Left hindlimb (tissue), 1 donor: ENCODE data around the gene NR6A1.
A peak's percentile ranks its signal among the peaks of the same experiment; 100 is the strongest.

Experiments used
- DNase-seq: peaks from one replicate; pipeline ENCODE4 v3.0.0-alpha.2; 2018

The NR6A1 gene

GRCh38 chr9:124721109-124721906 is 49.8 kb downstream of the NR6A1 start:
- no peak for DNase-seq

DNA sequence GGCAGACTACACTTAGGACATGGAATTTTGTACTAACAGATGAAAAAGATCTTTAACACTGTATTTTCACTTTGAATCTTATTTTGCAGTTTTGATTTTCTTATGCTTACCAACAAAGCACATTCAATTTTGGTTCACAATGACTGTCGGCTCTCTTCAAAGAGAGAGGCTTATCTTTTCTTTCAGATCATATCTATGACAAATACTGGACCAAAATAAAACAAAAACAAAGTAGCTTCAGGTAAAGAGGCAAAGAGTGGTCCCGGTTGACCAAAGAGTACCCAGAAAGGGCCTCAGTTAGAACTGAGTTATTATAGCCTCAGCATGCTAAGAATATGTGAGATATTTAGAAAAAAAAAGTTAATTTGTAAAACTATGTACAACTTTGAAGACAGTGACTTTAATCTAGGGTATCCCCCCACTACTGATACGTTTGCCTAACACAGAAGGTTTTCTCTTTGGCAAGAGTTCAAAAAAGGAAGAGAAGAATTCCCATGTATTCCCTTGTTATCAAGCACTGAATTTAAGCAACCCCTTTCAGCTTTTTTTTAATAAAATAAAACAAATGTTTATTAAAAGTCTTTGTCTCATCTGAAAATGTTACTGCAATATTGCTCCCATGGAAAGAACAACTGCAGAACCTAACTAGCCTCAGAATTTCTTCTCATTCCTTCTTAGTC is 50.5 kb downstream of the NR6A1 start:
- no peak for DNase-seq

DNA sequence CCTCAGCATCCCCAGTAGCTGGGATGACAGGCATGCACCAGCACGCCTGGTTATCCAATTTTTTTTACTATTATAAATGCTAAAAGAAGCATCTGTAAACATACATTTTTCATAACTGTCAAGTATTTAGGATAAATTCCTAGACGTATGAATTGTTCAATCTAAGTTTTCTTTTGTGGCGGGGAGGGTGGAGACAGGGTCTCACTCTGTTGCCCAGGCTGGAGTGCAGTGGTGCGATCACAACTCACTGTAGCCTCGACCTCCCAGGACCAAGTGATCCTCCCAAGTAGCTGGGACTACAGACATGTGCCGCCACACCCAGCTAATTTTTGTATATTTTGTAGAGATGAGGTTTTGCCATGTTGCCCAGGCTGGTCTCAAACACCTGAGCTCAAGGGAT is 52.2 kb downstream of the NR6A1 start:
- no peak for DNase-seq

GRCh38 chr9:124717597-124717996 is 53.5 kb downstream of the NR6A1 start:
- no peak for DNase-seq

GRCh38 chr9:124716808-124717207 is 54.3 kb downstream of the NR6A1 start:
- DNase-seq, result no peak

- DNase-seq, result no peak
Measured at GRCh38 chr9:124710766-124711165, 60.3 kb downstream of the NR6A1 start.

GRCh38 chr9:124709292-124709690 is 61.8 kb downstream of the NR6A1 start:
- no peak for DNase-seq

GRCh38 chr9:124708633-124709291 is 62.3 kb downstream of the NR6A1 start:
- no peak for DNase-seq

- DNase-seq, result no peak
Measured at GRCh38 chr9:124708074-124708473, 63.0 kb downstream of the NR6A1 start.

GRCh38 chr9:124707666-124708065 is 63.4 kb downstream of the NR6A1 start:
- DNase-seq, result no peak

DNA sequence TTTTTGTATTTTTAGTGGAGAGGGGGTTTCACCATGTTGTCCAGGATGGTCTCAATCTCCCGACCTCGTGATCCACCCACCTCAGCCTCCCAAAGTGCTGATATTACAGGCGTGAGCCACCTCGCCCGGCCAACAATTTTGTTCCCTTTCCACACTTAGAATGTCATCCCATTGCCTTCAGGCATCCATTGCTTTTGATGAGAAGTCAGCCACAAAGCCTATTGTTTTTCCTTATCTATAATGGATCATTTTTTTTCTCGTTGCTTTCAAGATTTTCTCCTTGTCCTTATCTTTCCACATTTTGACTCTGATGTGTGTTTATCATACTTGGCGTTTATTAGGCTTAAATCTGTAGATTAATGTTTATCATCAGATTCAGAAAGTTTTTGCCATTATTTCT is 64.4 kb downstream of the NR6A1 start:
- no peak for DNase-seq

- DNase-seq, result no peak
Measured at GRCh38 chr9:124699575-124699974, 71.5 kb downstream of the NR6A1 start.

GRCh38 chr9:124698265-124698664 is 72.8 kb downstream of the NR6A1 start:
- DNase-seq, result no peak

DNA sequence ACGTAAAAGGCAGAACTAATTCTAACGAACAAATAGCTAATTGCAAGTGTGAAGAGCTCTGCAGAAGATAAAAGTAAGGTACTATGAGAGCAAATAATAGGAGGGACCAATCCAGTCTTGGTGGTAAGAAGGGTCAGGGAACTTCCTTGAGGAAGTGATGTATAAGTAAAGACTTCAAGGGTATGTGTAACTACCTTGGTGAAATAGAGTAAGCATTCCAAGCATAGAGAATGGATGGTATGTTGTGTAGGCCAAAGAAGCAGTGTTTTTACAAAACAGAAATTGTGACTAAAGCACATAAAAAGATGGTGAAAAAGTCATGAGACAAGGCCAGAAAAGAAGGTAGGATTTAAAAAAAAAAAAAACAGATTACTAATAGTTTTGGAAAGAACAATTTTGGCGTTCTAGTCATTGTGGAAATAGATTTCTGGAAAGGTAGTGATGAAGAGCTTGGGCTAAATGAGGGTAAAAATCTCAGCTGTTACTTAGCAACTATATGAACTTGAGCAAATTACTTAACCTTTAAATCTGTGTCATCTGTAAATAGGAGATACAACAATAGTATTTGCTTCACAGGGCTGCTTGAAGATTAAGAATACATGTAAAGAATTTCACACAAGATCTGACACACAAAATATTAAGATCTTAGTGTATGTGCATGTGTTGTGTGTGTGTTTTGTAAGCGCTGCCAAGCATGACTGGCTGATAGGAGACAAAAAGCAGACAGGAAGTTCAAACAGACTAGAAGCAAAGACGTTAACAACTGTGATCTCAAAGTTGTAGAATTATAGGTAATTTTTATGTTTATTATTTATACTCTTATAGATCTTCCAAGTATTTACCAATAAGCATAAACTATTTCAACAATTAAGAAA is 73.5 kb downstream of the NR6A1 start:
- DNase-seq, result no peak

DNA sequence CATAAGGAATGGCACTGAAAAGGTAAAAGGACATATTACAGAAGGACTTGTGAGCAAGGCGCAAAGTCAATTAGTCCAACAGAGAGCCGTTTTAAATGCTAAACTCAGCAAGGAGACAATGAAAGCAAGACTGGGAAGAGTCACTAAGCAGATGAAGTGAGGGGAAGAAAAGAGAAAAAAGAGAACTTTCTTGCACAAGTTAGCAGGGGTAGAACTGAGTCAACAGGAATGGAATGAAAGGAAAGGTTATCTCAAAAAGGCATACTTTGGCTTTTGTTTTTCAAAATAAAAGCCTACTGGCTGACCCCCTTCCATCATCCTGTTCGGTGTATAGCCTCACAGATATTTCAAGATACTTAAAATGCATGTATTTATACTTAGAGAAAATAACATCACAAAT is 75.0 kb downstream of the NR6A1 start:
- DNase-seq, result no peak

DNA sequence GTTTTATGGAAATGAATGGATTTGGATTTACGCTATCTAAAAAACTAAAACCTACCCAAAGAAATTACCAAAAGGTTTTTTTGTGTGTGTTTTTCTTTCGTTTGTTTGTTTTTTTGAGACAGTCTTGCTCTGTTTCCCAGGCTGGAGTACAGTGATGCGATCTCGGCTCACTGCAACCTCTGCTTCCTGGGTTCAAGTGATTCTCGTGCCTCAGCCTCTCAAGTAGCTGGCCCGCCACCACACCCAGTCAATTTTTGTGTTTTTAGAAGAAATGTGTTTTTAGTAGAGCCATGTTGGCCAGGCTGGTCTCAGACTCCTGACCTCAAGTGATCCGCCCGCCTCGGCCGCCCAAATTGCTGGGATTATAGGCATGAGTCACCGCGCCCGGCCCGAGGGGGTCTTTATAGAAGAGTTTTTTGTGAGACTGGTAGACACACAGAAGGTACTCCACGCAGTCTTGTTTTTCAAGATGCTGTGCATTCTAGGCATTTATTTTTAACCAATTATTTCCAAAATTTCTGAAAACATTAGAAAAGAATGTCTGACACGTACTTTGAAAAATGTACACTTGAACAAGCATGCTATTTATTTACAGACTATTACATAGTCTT is 75.7 kb downstream of the NR6A1 start:
- peak; percentile 36 for DNase-seq

- DNase-seq, result no peak
Measured at GRCh38 chr9:124694414-124695279, 76.5 kb downstream of the NR6A1 start.

DNA sequence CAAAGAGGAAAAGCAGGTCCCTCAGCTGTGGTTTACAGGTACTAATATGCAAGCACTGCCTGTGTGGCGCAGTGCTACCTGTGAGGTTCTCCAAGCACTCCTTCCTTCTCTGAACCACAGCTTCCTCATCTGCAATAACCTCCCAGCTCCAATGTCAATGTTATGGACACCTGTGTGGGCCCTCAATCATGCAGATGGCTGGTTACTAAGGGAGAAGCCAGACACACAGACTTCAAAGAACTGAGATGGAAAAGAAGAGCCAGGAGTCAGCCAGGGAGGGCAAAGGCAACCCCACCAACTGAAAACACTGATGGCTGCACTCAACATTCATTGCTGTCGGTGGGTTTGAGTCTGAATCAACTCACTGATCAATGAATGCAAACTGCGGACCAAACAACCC is 77.7 kb downstream of the NR6A1 start:
- no peak for DNase-seq

GRCh38 chr9:124688238-124688904 is 82.7 kb downstream of the NR6A1 start:
- DNase-seq, result no peak

DNA sequence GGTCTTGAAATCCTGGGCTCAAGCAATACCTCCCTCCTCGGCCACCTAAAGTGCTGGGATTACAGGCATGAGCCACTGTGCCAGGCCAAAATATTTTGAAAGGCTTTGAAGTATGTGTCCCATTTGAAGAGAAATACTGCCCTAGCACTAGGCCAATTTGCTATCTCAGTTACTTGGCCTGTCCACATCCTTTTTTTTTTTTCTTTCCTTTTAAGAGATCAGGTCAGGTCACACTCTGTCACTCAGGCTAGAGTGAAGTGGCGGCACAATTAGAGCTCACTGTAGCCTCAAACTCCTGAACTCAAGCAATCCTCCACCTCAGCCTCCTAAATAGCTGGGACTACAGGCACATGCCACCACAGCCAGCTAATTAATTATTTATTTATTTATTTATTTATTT is 84.2 kb downstream of the NR6A1 start:
- no peak for DNase-seq

DNA sequence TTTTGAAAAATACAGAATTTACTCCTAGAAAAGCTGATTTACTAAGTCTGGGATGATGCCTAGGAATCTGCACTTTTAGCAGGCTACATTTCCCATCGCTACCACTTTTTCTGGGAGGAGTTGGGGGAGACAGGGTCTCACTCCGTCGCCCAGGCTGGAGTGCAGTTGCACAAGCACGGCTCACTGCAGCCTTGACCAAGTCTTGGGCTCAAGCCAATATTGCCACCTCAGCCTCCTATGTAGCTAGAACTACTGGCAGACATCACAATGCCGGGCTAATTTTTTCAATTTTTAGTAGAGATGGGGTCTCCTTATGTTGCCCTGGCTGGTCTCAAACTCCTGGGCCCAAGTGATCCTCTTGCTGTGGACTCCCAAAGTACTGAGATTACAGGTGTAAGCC is 85.9 kb downstream of the NR6A1 start:
- no peak for DNase-seq
